Adrenal gland (tissue), 12 donors: ENCODE data around the gene GALNT4. TPM values are rescaled to one million over a fixed set of nuclear protein-coding genes. Genes with fewer than 3 reads are reported as not detected.

Experiments used
- DNase-seq, 7 donors: peaks; one replicate each; pipeline ENCODE4 v3.0.0-alpha.2; 2019 to 2020
- H3K27ac ChIP-seq, 5 donors: fragments of 200-600 bp; sonication (generic) in 4 of 5; 1 replicate in 3 of 5; 2 replicates in 2 of 5; pipeline versions ENCODE4 v1.5.1 to v1.8.0; 2016 to 2020; ENCODE audit warnings: mild to moderate bottlenecking in 1 of 5
- H3K27me3 ChIP-seq: fragments of 200-600 bp; 2 replicates; pipeline ENCODE4 v1.8.0; 2021
- H3K36me3 ChIP-seq, 2 donors: fragments of 200-600 bp; replicated peaks in 1 of 2; 1 replicate in 1 of 2; 2 replicates in 1 of 2; pipeline versions ENCODE4 v1.5.1 to v1.8.0; 2018 to 2022
- H3K4me1 ChIP-seq, 2 donors: fragments of 200-600 bp; replicated peaks in 1 of 2; 1 replicate in 1 of 2; 2 replicates in 1 of 2; pipeline versions ENCODE4 v1.5.1 to v1.8.0; 2018 to 2021
- H3K4me3 ChIP-seq, 4 donors: fragments of 200-600 bp; sonication (generic) in 3 of 4; one replicate each; pipeline ENCODE4 v1.5.1; 2016 to 2018
- H3K9me3 ChIP-seq, 3 donors: fragments of 200-600 bp; sonication (generic) in 1 of 3; replicated peaks in 1 of 3; 1 replicate in 2 of 3; 2 replicates in 1 of 3; pipeline versions ENCODE4 v1.5.1 to v1.8.0; 2016 to 2021
- CTCF ChIP-seq, 6 experiments: fragments of 450-650 bp in 4 of 6; fragments of 200-600 bp in 2 of 6; sonication (generic) in 1 of 6; IDR thresholded peaks; 1 replicate in 5 of 6; 2 replicates in 1 of 6; pipeline versions ENCODE4 v1.5.1 to v1.8.0; 2016 to 2021; ENCODE audit warnings: antibody characterized with exemption in 6 of 6, mild to moderate bottlenecking in 2 of 6, moderate library complexity in 1 of 6
- POLR2A ChIP-seq, 2 donors: fragments of 450-650 bp; IDR thresholded peaks; one replicate each; pipeline ENCODE4 v1.6.1; 2017; ENCODE audit warnings: antibody characterized with exemption in 2 of 2, mild to moderate bottlenecking in 2 of 2, moderate library complexity in 1 of 2
- WGBS, 4 donors: extraction: QIAGEN DNeasy Blood & Tissue Kit in 2 of 4; methylation state at CpG; one replicate each; pipeline versions ENCODE4 v1.1.5 to v1.1.7; 2013 to 2017; 5-methylcytosine and 5-hydroxymethylcytosine counted together
- intact Hi-C, 2 donors: fragments of 100-400 bp; cut with DNase I; formaldehyde crosslinking; loops; one replicate each; pipeline versions ENCODE4 v1.14.1 to v1.15.0; 2022 to 2023
- polyA plus RNA-seq, 3 donors: library from polyadenylated mRNA; stranded (reverse); fragments of 200-250 nt in 2 of 3; fragments of 350-450 nt in 1 of 3; fragmentation: Illumina TruSeq in 1 of 3; extraction: RNeasy Lipid Tissue Mini Kit (QIAGEN cat#74804) in 1 of 3; gene quantifications; one replicate each; pipeline ENCODE4 v1.2.3, GENCODE V29; 2013 to 2014
- total RNA-seq, 9 donors: library from RNA; depleted of rRNA in 4 of 9; stranded (reverse); fragments of >200 nt in 4 of 9; fragments of 120-200 nt in 1 of 9; fragmentation: NEBNext Ultra II Directional in 1 of 9; extraction: Animal tissue kit (Norgen Biotek cat#: 25700) in 1 of 9; gene quantifications; one replicate each; pipeline versions ENCODE4 v1.1.0 to v1.2.4, GENCODE V29; 2013 to 2023
- donor health status: healthy with polysubstance abuse.
- donor health status: Bipolar disorder and iron deficiency.
- donor health status: DM: yes; HTN: yes; CAD: no.
- donor health status: DM: no; HTN: no; CAD: no.
- donor health status: DM: no; HTN: no; CAD: no.
- donor health status: DM: yes; HTN: yes; CAD: no.

The GALNT4 gene
- total and polyA plus RNA-seq, 12 donors = 0.74 to 7.2 (median 5.3) TPM

GRCh38 chr12:89507015-89507824 is 17.4 kb downstream of the GALNT4 start:
- 74 to 78% (median 75%) methylated on average over 9 of the region's 9 CpGs for WGBS, 4 donors
- Histone ChIP-seq H3K36me3 (no peaks in the 10 kb centered on the region), H3K9me3 (no peaks in the 10 kb centered on the region), H3K27me3 (no peaks in the 10 kb centered on the region), H3K4me1 (no peaks in the 10 kb centered on the region), H3K27ac (no peak overlapping the region), H3K4me3 (no peak overlapping the region)
- no peak for TF ChIP-seq POLR2A (IDR thresholded peaks at IDR 0.05)
- TF ChIP-seq CTCF (IDR thresholded peaks at IDR 0.05) = no peak
- no peak for DNase-seq
- intact Hi-C loops = no loop called here

- Histone ChIP-seq H3K36me3 (no peaks in the 10 kb centered on the region), H3K4me1 (no peaks in the 10 kb centered on the region), H3K27me3 (no peaks in the 10 kb centered on the region), H3K4me3 (no peak overlapping the region), H3K9me3 (no peaks in the 10 kb centered on the region), H3K27ac (no peak overlapping the region)
- WGBS, 4 donors = 0 to 68% (median 30%) methylated on average over 1 of the region's 1 CpG
- no peak for DNase-seq
- intact Hi-C loops = no loop called here
- no peak for TF ChIP-seq CTCF (IDR thresholded peaks at IDR 0.05)
- no peak for TF ChIP-seq POLR2A (IDR thresholded peaks at IDR 0.05)
Measured at GRCh38 chr12:89506050-89506449, 18.5 kb downstream of the GALNT4 start.

GRCh38 chr12:89504560-89505346 is 19.8 kb downstream of the GALNT4 start:
- no peak overlapping the region for H3K4me3 ChIP-seq
- no peak overlapping the region for H3K27ac ChIP-seq
- TF ChIP-seq CTCF (IDR thresholded peaks at IDR 0.05) (no peak), POLR2A (IDR thresholded peaks at IDR 0.05) (no peak)
- no peak for DNase-seq
- WGBS, 4 donors = 88 to 93% (median 91%) methylated on average over 6 of the region's 6 CpGs
- H3K27me3 ChIP-seq = no peaks in the 10 kb centered on the region
- intact Hi-C loops = no loop called here
- H3K4me1 ChIP-seq = no peaks in the 10 kb centered on the region
- H3K9me3 ChIP-seq = no peaks in the 10 kb centered on the region
- no peaks in the 10 kb centered on the region for H3K36me3 ChIP-seq

- Histone ChIP-seq H3K27me3 (no peaks in the 10 kb centered on the region), H3K9me3 (no peaks in the 10 kb centered on the region), H3K36me3 (no peaks in the 10 kb centered on the region), H3K4me3 (no peak overlapping the region), H3K27ac (no peak overlapping the region), H3K4me1 (no peaks in the 10 kb centered on the region)
- TF ChIP-seq CTCF (IDR thresholded peaks at IDR 0.05) = no peak
- no peak for TF ChIP-seq POLR2A (IDR thresholded peaks at IDR 0.05)
- intact Hi-C loops = no loop called here
- no peak for DNase-seq
Measured at GRCh38 chr12:89501793-89502192, 22.8 kb downstream of the GALNT4 start.
